Stimulated activated memory B cell treated with anti-CD40 and anti-IgM and Interleukin-4, amounts not matched to agents 10 μg/mL and 1 μg/mL and 100 μg/mL, for 72 hours (primary cell): Measurements from ENCODE around the gene MYMK.
"Not testable (repeated sequence)": the region's sequence is repeated elsewhere in the genome, so short reads cannot be mapped to it uniquely, and the experiment has no call there.

Source experiments
- ATAC-seq: fragments of 150-1000 bp; cut with Tn5 transposase; 2 replicates; pipeline ENCODE4 v1.10.0; 2021
- H3K27ac Mint-ChIP-seq: one replicate; pipeline ENCODE4 v1.8.0; 2022; ENCODE audit warnings: mild to moderate bottlenecking, mixed read lengths
- H3K27me3 Mint-ChIP-seq: one replicate; pipeline ENCODE4 v1.8.0; 2022; ENCODE audit warnings: mixed read lengths
- H3K36me3 Mint-ChIP-seq: one replicate; pipeline ENCODE4 v1.8.0; 2022; ENCODE audit warnings: mixed read lengths
- H3K4me1 Mint-ChIP-seq: one replicate; pipeline ENCODE4 v1.8.0; 2022; ENCODE audit warnings: mixed read lengths
- H3K4me3 Mint-ChIP-seq: one replicate; pipeline ENCODE4 v1.8.0; 2022; ENCODE audit warnings: mild to moderate bottlenecking, moderate library complexity, mixed read lengths
- H3K9me3 Mint-ChIP-seq: one replicate; pipeline ENCODE4 v1.8.0; 2022; ENCODE audit warnings: mixed read lengths

The MYMK gene

GRCh38 chr9:133524679-133525228 is at the start of gene MYMK:
Gene MYMK, minus strand, starts transcription at chr9:133524959. Its CDS starts 115 bp downstream, at chr9:133524844.
- Mint-ChIP-seq H3K36me3 (no peaks in the 10 kb centered on the region), H3K4me3 (no peak within 1 kb of the TSS), H3K27me3 (peaks cover 49% of the 10 kb centered on the region), H3K27ac (no peak within 1 kb of the TSS), H3K4me1 (no peaks in the 10 kb centered on the region), H3K9me3 (no peaks in the 10 kb centered on the region)
- no peak for ATAC-seq

- Mint-ChIP-seq H3K36me3 (no peaks in the 10 kb centered on the region), H3K9me3 (no peaks in the 10 kb centered on the region), H3K27ac (no peak overlapping the region), H3K4me1 (peaks cover 28% of the 10 kb centered on the region), H3K4me3 (no peak overlapping the region), H3K27me3 (peaks cover 98% of the 10 kb centered on the region)
- no peak for ATAC-seq
Observed at GRCh38 chr9:133573791-133574515, 49.2 kb upstream of the MYMK start.

GRCh38 chr9:133572821-133573361 is 48.1 kb upstream of the MYMK start:
- no peaks in the 10 kb centered on the region for H3K9me3 Mint-ChIP-seq

GRCh38 chr9:133571896-133572595 is 47.3 kb upstream of the MYMK start:
- no peaks in the 10 kb centered on the region for H3K36me3 Mint-ChIP-seq
- no peak for ATAC-seq
- no peak overlapping the region for H3K4me3 Mint-ChIP-seq

More at GRCh38 chr9:133572821-133573361, 48.1 kb upstream of the MYMK start:
- ATAC-seq: no peak
- no peaks in the 10 kb centered on the region for H3K36me3 Mint-ChIP-seq
- no peak overlapping the region for H3K27ac Mint-ChIP-seq
- H3K27me3 Mint-ChIP-seq: peaks cover 97% of the 10 kb centered on the region
- peaks cover 21% of the 10 kb centered on the region for H3K4me1 Mint-ChIP-seq
- no peak overlapping the region for H3K4me3 Mint-ChIP-seq

GRCh38 chr9:133571391-133571890 is 46.7 kb upstream of the MYMK start:
- no peak for ATAC-seq
- H3K27ac Mint-ChIP-seq: no peak overlapping the region
- H3K4me3 Mint-ChIP-seq: no peak overlapping the region
- H3K9me3 Mint-ChIP-seq: no peaks in the 10 kb centered on the region
- peaks cover 91% of the 10 kb centered on the region for H3K27me3 Mint-ChIP-seq
- no peaks in the 10 kb centered on the region for H3K36me3 Mint-ChIP-seq
- peaks cover 9% of the 10 kb centered on the region for H3K4me1 Mint-ChIP-seq

More at GRCh38 chr9:133571896-133572595, 47.3 kb upstream of the MYMK start:
- Mint-ChIP-seq H3K4me1 (peaks cover 15% of the 10 kb centered on the region), H3K27ac (no peak overlapping the region), H3K9me3 (no peaks in the 10 kb centered on the region), H3K27me3 (peaks cover 97% of the 10 kb centered on the region)

- no peaks in the 10 kb centered on the region for H3K36me3 Mint-ChIP-seq
Observed at GRCh38 chr9:133570691-133571080, 45.9 kb upstream of the MYMK start.

GRCh38 chr9:133569891-133570690 is 45.3 kb upstream of the MYMK start:
- Mint-ChIP-seq H3K27ac (no peak overlapping the region), H3K27me3 (peaks cover 77% of the 10 kb centered on the region), H3K9me3 (no peaks in the 10 kb centered on the region), H3K4me1 (no peaks in the 10 kb centered on the region), H3K4me3 (no peak overlapping the region), H3K36me3 (no peaks in the 10 kb centered on the region)
- no peak for ATAC-seq

More at GRCh38 chr9:133570691-133571080, 45.9 kb upstream of the MYMK start:
- Mint-ChIP-seq H3K4me3 (no peak overlapping the region), H3K27me3 (peaks cover 83% of the 10 kb centered on the region), H3K9me3 (no peaks in the 10 kb centered on the region), H3K27ac (no peak overlapping the region), H3K4me1 (peaks cover 5% of the 10 kb centered on the region)
- no peak for ATAC-seq

GRCh38 chr9:133569121-133569785 is 44.5 kb upstream of the MYMK start:
- Mint-ChIP-seq H3K36me3 (no peaks in the 10 kb centered on the region), H3K9me3 (peaks cover 1% of the 10 kb centered on the region), H3K27me3 (peaks cover 69% of the 10 kb centered on the region), H3K4me1 (no peaks in the 10 kb centered on the region), H3K27ac (no peak overlapping the region), H3K4me3 (no peak overlapping the region)
- ATAC-seq: no peak

- H3K27me3 Mint-ChIP-seq: peaks cover 66% of the 10 kb centered on the region
- peaks cover 6% of the 10 kb centered on the region for H3K4me1 Mint-ChIP-seq
- H3K4me3 Mint-ChIP-seq: no peak overlapping the region
- ATAC-seq: no peak
- H3K9me3 Mint-ChIP-seq: peaks cover 9% of the 10 kb centered on the region
- no peak overlapping the region for H3K27ac Mint-ChIP-seq
- H3K36me3 Mint-ChIP-seq: no peaks in the 10 kb centered on the region
Observed at GRCh38 chr9:133568186-133568585, 43.4 kb upstream of the MYMK start.

- H3K36me3 Mint-ChIP-seq: no peaks in the 10 kb centered on the region
- no peak for ATAC-seq
- H3K4me1 Mint-ChIP-seq: peaks cover 8% of the 10 kb centered on the region
- H3K27me3 Mint-ChIP-seq: peaks cover 55% of the 10 kb centered on the region
- no peak overlapping the region for H3K27ac Mint-ChIP-seq
- H3K4me3 Mint-ChIP-seq: no peak overlapping the region
- peaks cover 9% of the 10 kb centered on the region for H3K9me3 Mint-ChIP-seq
Observed at GRCh38 chr9:133566817-133567216, 42.1 kb upstream of the MYMK start.

- Mint-ChIP-seq H3K9me3 (peaks cover 9% of the 10 kb centered on the region), H3K4me1 (peaks cover 8% of the 10 kb centered on the region), H3K36me3 (no peaks in the 10 kb centered on the region)
Observed at GRCh38 chr9:133566382-133566781, 41.6 kb upstream of the MYMK start.

GRCh38 chr9:133564451-133565116 is 39.8 kb upstream of the MYMK start:
- H3K4me1 Mint-ChIP-seq: peaks cover 8% of the 10 kb centered on the region
- peaks cover 9% of the 10 kb centered on the region for H3K9me3 Mint-ChIP-seq
- H3K27ac Mint-ChIP-seq: peak overlapping the region; percentile 60
- no peaks in the 10 kb centered on the region for H3K36me3 Mint-ChIP-seq
- no peak for ATAC-seq
- no peak overlapping the region for H3K4me3 Mint-ChIP-seq
- H3K27me3 Mint-ChIP-seq: peaks cover 55% of the 10 kb centered on the region

More at GRCh38 chr9:133566382-133566781, 41.6 kb upstream of the MYMK start:
- Mint-ChIP-seq H3K27me3 (peaks cover 55% of the 10 kb centered on the region), H3K27ac (no peak overlapping the region), H3K4me3 (no peak overlapping the region)
- no peak for ATAC-seq

GRCh38 chr9:133563814-133564213 is 39.1 kb upstream of the MYMK start:
- not testable (repeated sequence) for ATAC-seq, H3K4me3 Mint-ChIP-seq, H3K36me3 Mint-ChIP-seq, H3K9me3 Mint-ChIP-seq
- H3K27me3 Mint-ChIP-seq: peaks cover 54% of the 10 kb centered on the region
- H3K4me1 Mint-ChIP-seq: peaks cover 10% of the 10 kb centered on the region
- H3K27ac Mint-ChIP-seq: peak overlapping the region; percentile 60
